Vagina (tissue), 2 donors: ENCODE results near the gene POLR1D.

Source experiments
- POLR2A ChIP-seq, 2 donors: fragments of 450-650 bp; IDR thresholded peaks; one replicate each; pipeline ENCODE4 v1.6.1; 2017; ENCODE audit warnings: antibody characterized with exemption in 2 of 2, mild to moderate bottlenecking in 2 of 2, moderate library complexity in 2 of 2
- POLR2AphosphoS5 ChIP-seq, 2 donors: sonication (generic); formaldehyde crosslinking; IDR thresholded peaks; one replicate each; pipeline ENCODE4 v1.9.0; 2017; ENCODE audit warnings: antibody characterized with exemption in 2 of 2, mild to moderate bottlenecking in 2 of 2, low read depth in 1 of 2; ENCODE audit not compliant: insufficient read depth in 1 of 2
- TF ChIP-seq, protein P1 (sequence below), 3 experiments: fragments of 450-650 bp in 2 of 3; fragments of 200-600 bp in 1 of 3; sonication (generic) in 1 of 3; IDR thresholded peaks; one replicate each; pipeline ENCODE4 v1.5.1; 2017 to 2019; ENCODE audit warnings: antibody characterized with exemption in 3 of 3, mild to moderate bottlenecking in 2 of 3, moderate library complexity in 2 of 3

DNA sequence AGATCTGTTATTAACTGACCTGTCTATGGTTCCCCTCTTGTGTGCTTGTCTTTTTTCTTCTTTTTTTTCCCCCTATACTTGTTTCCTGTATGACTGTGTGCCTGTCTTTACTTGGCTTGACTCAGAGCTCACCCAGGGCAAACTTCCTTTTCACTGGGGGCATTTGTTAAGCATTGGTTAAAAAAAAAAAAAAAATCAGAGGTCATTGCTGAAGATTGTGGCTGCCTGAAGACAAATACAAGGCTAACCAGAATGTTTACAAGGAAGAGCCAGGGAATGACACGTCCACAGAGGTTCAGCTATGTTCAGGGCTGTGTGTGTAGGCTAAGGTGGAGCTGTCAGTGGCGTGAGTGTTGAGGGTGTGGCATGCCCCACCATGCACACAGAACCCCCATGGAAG, 48.4 kb upstream of the POLR1D start:
- TF ChIP-seq, protein P1, sequence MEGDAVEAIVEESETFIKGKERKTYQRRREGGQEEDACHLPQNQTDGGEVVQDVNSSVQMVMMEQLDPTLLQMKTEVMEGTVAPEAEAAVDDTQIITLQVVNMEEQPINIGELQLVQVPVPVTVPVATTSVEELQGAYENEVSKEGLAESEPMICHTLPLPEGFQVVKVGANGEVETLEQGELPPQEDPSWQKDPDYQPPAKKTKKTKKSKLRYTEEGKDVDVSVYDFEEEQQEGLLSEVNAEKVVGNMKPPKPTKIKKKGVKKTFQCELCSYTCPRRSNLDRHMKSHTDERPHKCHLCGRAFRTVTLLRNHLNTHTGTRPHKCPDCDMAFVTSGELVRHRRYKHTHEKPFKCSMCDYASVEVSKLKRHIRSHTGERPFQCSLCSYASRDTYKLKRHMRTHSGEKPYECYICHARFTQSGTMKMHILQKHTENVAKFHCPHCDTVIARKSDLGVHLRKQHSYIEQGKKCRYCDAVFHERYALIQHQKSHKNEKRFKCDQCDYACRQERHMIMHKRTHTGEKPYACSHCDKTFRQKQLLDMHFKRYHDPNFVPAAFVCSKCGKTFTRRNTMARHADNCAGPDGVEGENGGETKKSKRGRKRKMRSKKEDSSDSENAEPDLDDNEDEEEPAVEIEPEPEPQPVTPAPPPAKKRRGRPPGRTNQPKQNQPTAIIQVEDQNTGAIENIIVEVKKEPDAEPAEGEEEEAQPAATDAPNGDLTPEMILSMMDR (IDR thresholded peaks at IDR 0.05), result no peak
- no peak for TF ChIP-seq POLR2A (IDR thresholded peaks at IDR 0.05)
- TF ChIP-seq POLR2AphosphoS5 (IDR thresholded peaks at IDR 0.05; ENCODE audit: insufficient read depth in 1 of 2, low read depth in 1 of 2), result no peak
